ENCODE data around the gene SEC22C.
"Not testable (repeated sequence)": the region's sequence is repeated elsewhere in the genome, so short reads cannot be mapped to it uniquely, and the experiment has no call there.

The SEC22C gene

GRCh38 chr3:42579346-42579745 lies 2.4 kb downstream of the SEC22C start:
- DNase-seq (ENCODE audit: low read depth) = not testable (repeated sequence)

DNA sequence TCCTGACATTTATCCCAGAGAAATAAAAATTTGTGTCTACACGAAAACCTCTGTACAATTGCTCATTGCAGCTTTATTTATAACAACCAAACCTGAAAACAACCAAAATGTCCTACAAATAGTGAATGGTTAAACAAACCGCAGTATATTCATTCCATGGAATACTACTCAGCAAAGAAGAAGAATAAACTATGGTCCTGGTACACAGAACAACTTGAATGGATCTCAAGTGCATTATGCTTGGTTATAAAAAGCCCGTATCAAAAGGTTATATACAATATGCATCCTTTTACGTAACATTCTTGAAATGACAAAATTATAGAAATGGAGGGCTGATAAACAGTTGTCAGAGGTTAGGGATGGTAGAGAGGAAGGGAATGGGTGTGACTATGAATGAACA lies 3.7 kb downstream of the SEC22C start:
- DNase-seq (ENCODE audit: low read depth) = no peak

DNA sequence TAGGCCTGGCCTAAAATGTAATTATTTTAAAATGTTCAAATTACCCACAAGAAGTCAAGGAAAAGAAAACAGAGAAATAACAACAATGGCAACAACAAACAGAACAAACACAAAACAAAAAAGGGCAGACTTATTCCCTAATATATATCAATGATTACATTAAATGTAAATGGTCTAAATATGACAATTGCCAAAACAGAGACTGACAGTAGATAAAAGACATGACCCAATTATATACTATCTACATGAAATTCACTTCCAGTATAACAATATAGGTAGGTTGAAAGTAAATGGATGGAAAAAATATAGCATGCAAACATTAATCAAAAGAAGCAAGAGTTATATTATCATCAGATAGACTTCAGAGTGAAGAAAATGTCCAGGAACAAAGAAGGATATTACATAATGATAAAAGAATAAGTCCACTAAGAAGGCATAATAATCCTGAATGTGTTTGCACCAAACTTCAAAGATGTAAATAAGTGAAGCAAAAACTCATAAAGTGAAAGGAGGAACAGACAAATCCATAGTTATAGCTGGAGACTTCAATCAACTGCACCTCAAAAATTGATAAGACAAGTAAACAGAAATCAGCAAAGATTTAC lies 6.5 kb downstream of the SEC22C start:
- no peak for DNase-seq (ENCODE audit: low read depth)

GRCh38 chr3:42572278-42572677 lies 9.5 kb downstream of the SEC22C start:
- DNase-seq (ENCODE audit: low read depth) = peak; percentile 47

DNA sequence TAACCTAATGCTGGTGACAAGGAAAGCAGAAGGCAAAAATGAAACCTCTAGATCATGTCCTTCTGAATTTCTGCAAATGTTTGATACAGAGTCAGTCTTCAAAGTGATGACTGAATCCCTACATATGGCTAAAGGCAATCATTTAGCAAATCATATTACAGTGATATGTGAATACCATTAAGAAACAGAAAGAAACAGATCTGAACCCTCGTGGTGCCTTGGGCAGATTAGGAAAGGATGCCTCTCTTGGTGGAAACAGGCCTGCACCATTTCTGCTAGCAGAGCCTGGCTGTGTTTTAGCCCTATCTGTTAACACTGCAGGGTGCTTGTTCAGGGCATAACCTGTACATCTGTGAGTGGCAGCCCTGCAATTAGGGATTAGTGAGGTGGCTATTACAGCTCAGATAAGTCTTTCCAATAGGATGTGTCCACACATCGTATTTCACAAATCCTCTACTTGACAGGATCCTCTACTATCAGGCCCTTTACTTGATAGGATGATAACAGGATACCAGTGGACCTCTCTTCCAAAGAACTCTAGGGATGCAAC lies 12.1 kb downstream of the SEC22C start:
- DNase-seq (ENCODE audit: low read depth) = no peak

- no peak for DNase-seq (ENCODE audit: low read depth)
These were observed 19.5 kb downstream of the SEC22C start for GRCh38 chr3:42562047-42562907.

DNA sequence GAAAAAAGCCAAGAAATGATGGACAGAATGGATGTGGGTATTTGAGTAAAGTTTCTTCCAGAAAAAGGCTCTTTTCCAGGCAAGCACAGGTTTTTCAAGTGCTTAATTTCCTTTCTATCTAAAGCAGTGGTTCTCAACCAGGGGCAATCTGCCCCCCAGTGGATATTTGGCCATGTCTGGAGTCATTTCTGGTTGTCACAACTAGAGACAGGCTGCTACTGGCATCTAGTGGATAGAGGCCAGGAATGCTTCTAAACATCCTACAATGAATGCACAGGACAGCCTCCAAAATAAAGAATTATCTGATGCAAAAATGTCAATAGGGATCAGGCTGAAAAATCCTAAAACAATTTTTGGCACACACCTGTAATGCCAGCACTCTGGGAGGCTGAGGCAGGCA lies 23.9 kb downstream of the SEC22C start:
- DNase-seq (ENCODE audit: low read depth) = no peak

DNA sequence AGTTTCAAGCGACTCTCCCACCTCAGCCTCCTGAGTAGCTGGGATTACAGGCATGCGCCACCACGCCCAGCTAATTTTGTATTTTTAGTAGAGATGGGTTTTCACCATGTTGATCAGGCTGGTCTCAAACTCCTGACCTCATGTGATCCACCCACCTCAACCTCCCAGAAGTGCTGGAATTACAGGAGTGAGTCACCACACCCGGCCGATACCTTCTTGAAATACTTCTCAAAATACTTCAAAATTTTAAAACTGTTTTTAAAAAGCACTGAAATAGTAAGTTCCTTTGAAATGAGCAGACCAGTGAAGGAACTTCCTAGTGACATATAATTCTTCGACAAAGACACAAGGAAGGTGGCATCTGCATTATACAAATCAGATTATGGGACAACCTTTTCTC lies 24.9 kb downstream of the SEC22C start:
- DNase-seq (ENCODE audit: low read depth) = peak; percentile 27

DNA sequence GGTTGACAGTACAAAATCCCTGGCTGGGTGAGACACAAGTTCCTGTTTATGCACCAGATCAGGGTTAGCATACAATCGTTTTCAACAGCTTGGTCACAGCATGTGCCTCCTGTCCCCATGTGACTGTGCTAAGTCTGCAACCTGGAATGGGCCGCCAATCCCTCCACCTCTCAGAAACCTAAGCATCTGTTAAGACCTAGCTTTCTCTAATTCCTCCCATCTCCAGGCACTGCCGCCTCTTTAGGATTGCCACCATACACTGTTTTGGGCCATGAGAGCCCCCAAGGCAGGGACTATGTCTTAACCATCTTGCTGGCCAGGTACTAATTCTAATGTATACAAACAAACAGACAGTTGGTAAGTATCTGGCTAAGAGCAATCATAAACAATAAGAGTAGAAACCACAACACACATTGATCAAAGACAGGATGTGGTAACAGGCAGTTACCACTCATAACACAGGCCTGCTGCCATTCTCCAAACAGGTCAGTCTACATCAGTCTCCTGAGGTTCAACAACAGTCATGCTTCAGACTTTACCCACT lies 25.6 kb downstream of the SEC22C start:
- peak; percentile 16 for DNase-seq (ENCODE audit: low read depth)

- no peak for DNase-seq (ENCODE audit: low read depth)
These were observed 28.9 kb downstream of the SEC22C start for GRCh38 chr3:42552830-42553229.

DNA sequence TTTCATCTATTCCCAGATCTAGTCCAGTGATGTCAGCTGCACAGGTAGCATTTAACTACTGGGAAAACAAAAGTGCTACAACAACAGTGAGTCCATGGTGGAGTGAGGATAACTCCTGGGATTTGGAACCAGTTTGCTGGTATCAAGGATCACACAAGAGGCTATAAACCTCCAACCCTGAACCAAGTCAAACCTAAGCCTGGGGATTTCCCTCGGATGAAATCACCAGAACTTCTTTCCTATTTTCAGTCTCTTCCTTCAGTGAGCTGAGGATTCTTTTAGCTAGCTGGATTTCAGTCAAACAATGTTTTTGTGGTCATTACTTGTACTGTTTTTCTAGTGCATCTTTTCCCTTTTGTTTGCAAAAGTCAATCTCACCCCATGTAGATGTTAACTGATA lies 31.5 kb downstream of the SEC22C start:
- DNase-seq (ENCODE audit: low read depth) = no peak

- DNase-seq (ENCODE audit: low read depth) = no peak
These were observed 32.6 kb downstream of the SEC22C start for GRCh38 chr3:42549131-42549530.

GRCh38 chr3:42547401-42547945 lies 34.3 kb downstream of the SEC22C start:
- DNase-seq (ENCODE audit: low read depth) = peak; percentile 53

- DNase-seq (ENCODE audit: low read depth) = no peak
These were observed 35.0 kb downstream of the SEC22C start for GRCh38 chr3:42546691-42547213.

GRCh38 chr3:42545284-42545900 lies 36.4 kb downstream of the SEC22C start:
- no peak for DNase-seq (ENCODE audit: low read depth)

DNA sequence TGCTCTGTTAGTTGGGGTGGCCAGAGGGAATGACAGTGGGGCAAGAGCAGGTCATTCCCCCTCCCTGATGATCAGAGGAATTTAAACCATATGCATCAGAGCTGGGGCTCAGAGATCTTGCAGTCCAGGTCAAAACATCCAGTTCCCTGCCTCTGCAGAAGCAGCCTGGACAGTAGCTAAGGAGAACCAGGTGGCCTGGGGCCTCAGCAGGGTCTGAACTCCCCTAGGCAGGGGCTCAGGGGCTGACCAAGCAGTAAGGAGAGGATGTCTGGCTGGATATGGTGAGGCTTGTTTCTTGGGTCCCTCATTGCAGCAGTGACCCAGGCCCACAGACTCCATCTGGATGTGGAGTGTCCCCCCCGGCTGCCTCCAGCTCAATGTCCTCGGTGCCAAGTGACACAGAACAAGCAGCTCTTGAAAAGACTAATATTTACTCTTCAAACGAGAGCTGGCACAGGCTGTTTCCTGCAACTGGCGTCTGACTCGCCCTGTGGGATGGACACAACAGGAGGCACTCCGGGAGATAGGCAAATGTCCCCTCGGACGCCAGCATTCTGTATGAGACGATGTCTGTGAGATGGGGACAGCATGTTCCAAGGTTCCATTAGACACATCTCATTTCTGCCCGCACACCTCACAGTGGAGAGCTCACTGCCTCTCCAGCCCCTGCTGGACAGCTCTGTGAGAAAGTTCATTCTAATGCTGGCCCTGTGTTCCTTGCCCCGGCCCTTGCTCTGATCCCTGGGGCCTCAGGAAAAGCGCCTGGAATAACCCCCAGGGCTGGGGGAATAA lies 37.1 kb downstream of the SEC22C start:
- no peak for DNase-seq (ENCODE audit: low read depth)

DNA sequence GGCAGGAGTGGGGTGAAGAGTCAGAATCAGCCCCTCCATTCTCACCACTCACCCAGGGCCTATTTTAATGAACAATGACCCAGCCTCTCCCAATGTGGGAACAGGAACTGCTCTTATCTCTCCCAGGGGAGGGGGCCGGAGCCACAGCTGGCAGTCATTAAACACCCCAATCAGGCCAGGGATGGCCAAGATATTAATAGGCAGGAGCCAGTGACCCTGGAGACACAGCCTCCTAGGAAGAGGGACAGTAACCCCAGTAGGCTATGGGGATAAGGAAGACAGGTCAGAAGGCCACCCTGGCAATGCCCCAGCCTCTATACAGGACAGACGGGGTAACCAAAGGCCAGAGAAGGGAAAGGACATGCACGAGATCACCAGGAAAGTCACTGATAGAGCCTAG lies 40.7 kb downstream of the SEC22C start:
- DNase-seq (ENCODE audit: low read depth) = no peak

- peak; percentile 8 for DNase-seq (ENCODE audit: low read depth)
These were observed 41.7 kb downstream of the SEC22C start for GRCh38 chr3:42539871-42540714.

GRCh38 chr3:42537350-42537749 lies 44.4 kb downstream of the SEC22C start:
- DNase-seq (ENCODE audit: low read depth) = no peak

Measured in iris pigment epithelial cell (primary cell).